H1 (cell line): ENCODE measurements around the gene PELO. TPM values are rescaled to one million over a fixed set of nuclear protein-coding genes. Genes with fewer than 3 reads are reported as not detected.

Experiments used
- CTCF ChIA-PET: fragments of 300-600 bp; sonication (Branson Sonifier 250); formaldehyde crosslinking; loops from one replicate; lab custom pipeline; 2021; ENCODE audit not compliant: partially characterized antibody; lab: Charles Lee
- POLR2A ChIA-PET: fragments of 300-600 bp; sonication (Branson Sonifier 250); formaldehyde crosslinking; loops from one replicate; lab custom pipeline; 2021; ENCODE audit warnings: inconsistent platforms; ENCODE audit not compliant: partially characterized antibody; lab: Charles Lee
- DNase-seq, 2 experiments: peaks; one replicate each; pipeline versions ENCODE4 v3.0.0 to v3.0.0-alpha.2; 2010 to 2022; ENCODE audit warnings: low spot score in 2 of 2, low read depth in 1 of 2, mixed read lengths in 1 of 2
- FAIRE-seq: peaks from 2 replicates; lab custom pipeline; 2011; peaks lifted over from hg19 to GRCh38; lab: Jason Lieb, UNC
- H2AFZ ChIP-seq: 2 replicates; pipeline ENCODE4 v1.8.1; 2012; ENCODE audit warnings: low read length, inconsistent platforms
- H2AK5ac ChIP-seq: 2 replicates; pipeline ENCODE4 v1.6.1; 2013; ENCODE audit warnings: low read depth, low read length
- H2BK120ac ChIP-seq: replicated peaks from 2 replicates; pipeline ENCODE3; 2013; ENCODE audit warnings: low read depth, low read length, inconsistent platforms
- H2BK12ac ChIP-seq: 2 replicates; pipeline ENCODE4 v1.6.1; 2013; ENCODE audit warnings: low read depth, low read length
- H2BK15ac ChIP-seq: 2 replicates; pipeline ENCODE4 v1.6.1; 2013; ENCODE audit warnings: low read length
- H2BK20ac ChIP-seq: 2 replicates; pipeline ENCODE4 v1.6.1; 2013; ENCODE audit warnings: low read length
- H2BK5ac ChIP-seq: 2 replicates; pipeline ENCODE4 v1.6.1; 2013; ENCODE audit warnings: low read depth, low read length
- H3K14ac ChIP-seq: 2 replicates; pipeline ENCODE4 v1.6.1; 2013; ENCODE audit warnings: inconsistent platforms; ENCODE audit not compliant: insufficient read length
- H3K18ac ChIP-seq: 2 replicates; pipeline ENCODE4 v1.6.1; 2013; ENCODE audit warnings: low read length; ENCODE audit errors: extremely low read depth
- H3K23ac ChIP-seq: 2 replicates; pipeline ENCODE4 v1.6.1; 2013; ENCODE audit warnings: inconsistent platforms; ENCODE audit not compliant: insufficient read length
- H3K23me2 ChIP-seq: 2 replicates; pipeline ENCODE4 v1.6.1; 2013; ENCODE audit warnings: low read depth, low read length
- H3K27ac ChIP-seq: 2 replicates; pipeline ENCODE4 v1.6.1; 2011; ENCODE audit warnings: low read depth, low read length, inconsistent platforms
- H3K27me3 ChIP-seq, 4 experiments: replicated peaks in 1 of 4; 1 replicate in 1 of 4; 2 replicates in 3 of 4; pipeline versions ENCODE4 v1.6.1 to v1.8.1; 2011 to 2013; ENCODE audit warnings: low read length in 3 of 4, mild to moderate bottlenecking in 3 of 4, inconsistent platforms in 2 of 4, mixed read lengths in 2 of 4, moderate library complexity in 1 of 4; ENCODE audit not compliant: control insufficient read depth in 3 of 4, insufficient read depth in 3 of 4; ENCODE audit errors: extremely low read depth in 1 of 4
- H3K36me3 ChIP-seq, 4 experiments: 2 replicates each; pipeline versions ENCODE4 v1.6.1 to v1.8.1; 2011 to 2013; ENCODE audit warnings: mild to moderate bottlenecking in 4 of 4, low read length in 3 of 4, moderate library complexity in 2 of 4, control low read depth in 1 of 4, inconsistent platforms in 1 of 4; ENCODE audit not compliant: insufficient read depth in 4 of 4, control insufficient read depth in 2 of 4
- H3K4ac ChIP-seq: replicated peaks from 2 replicates; pipeline ENCODE3; 2013; ENCODE audit warnings: low read length, low read depth, mixed read lengths, inconsistent platforms; ENCODE audit not compliant: insufficient read length
- H3K4me1 ChIP-seq, 4 experiments: replicated peaks in 1 of 4; 1 replicate in 1 of 4; 2 replicates in 3 of 4; pipeline versions ENCODE4 v1.6.1 to v1.8.1; 2011 to 2013; ENCODE audit warnings: low read length in 3 of 4, inconsistent platforms in 2 of 4, mixed read lengths in 1 of 4; ENCODE audit not compliant: insufficient read depth in 4 of 4, control insufficient read depth in 3 of 4
- H3K4me2 ChIP-seq, 2 experiments: 2 replicates each; pipeline versions ENCODE4 v1.6.1 to v1.8.1; 2011 to 2013; ENCODE audit warnings: low read depth in 2 of 2, low read length in 2 of 2, control low read depth in 1 of 2, inconsistent platforms in 1 of 2, mild to moderate bottlenecking in 1 of 2; ENCODE audit not compliant: insufficient read depth in 1 of 2
- H3K4me3 ChIP-seq, 4 experiments: fragments of 200-600, 300-600 bp in 1 of 4; sonication (generic), shearing (Covaris generic), sonication (Bioruptor Twin) in 1 of 4; 2 replicates each; pipeline versions ENCODE4 v1.5.1 to v1.8.1; 2011 to 2016; ENCODE audit warnings: low read length in 4 of 4, low read depth in 3 of 4, control low read depth in 2 of 4, inconsistent platforms in 2 of 4, mild to moderate bottlenecking in 2 of 4, mixed read lengths in 1 of 4, moderate library complexity in 1 of 4; ENCODE audit not compliant: insufficient read depth in 2 of 4; ENCODE audit errors: extremely low read depth in 1 of 4
- H3K56ac ChIP-seq: replicated peaks from 2 replicates; pipeline ENCODE3; 2013; ENCODE audit warnings: low read depth, mild to moderate bottlenecking, mixed read lengths, low read length, inconsistent platforms; ENCODE audit not compliant: insufficient read length
- H3K79me1 ChIP-seq: 2 replicates; pipeline ENCODE4 v1.6.1; 2013; ENCODE audit warnings: low read depth, low read length, control low read depth
- H3K79me2 ChIP-seq, 2 experiments: 2 replicates each; pipeline versions ENCODE4 v1.6.1 to v1.8.1; 2012 to 2013; ENCODE audit warnings: low read length in 2 of 2, mild to moderate bottlenecking in 2 of 2, inconsistent platforms in 1 of 2; ENCODE audit not compliant: insufficient read depth in 2 of 2, control insufficient read depth in 1 of 2
- H3K9ac ChIP-seq, 4 experiments: replicated peaks in 1 of 4; 1 replicate in 1 of 4; 2 replicates in 3 of 4; pipeline versions ENCODE4 v1.6.1 to v1.8.1; 2011 to 2013; ENCODE audit warnings: low read depth in 3 of 4, low read length in 3 of 4, control low read depth in 2 of 4, mild to moderate bottlenecking in 2 of 4, moderate library complexity in 2 of 4, inconsistent platforms in 1 of 4; ENCODE audit errors: extremely low read depth in 1 of 4
- H3K9me3 ChIP-seq, 2 experiments: 2 replicates each; pipeline versions ENCODE4 v1.6.1 to v1.8.1; 2012 to 2013; ENCODE audit warnings: mild to moderate bottlenecking in 2 of 2, moderate library complexity in 2 of 2, control low read depth in 1 of 2, inconsistent platforms in 1 of 2, low read depth in 1 of 2, low read length in 1 of 2, mixed read lengths in 1 of 2; ENCODE audit not compliant: insufficient read depth in 2 of 2
- H4K20me1 ChIP-seq, 2 experiments: replicated peaks in 1 of 2; 2 replicates each; pipeline versions ENCODE3 to v1.8.1; 2011 to 2013; ENCODE audit warnings: inconsistent platforms in 2 of 2, low read length in 2 of 2, mild to moderate bottlenecking in 1 of 2; ENCODE audit not compliant: insufficient read depth in 2 of 2, control insufficient read depth in 1 of 2
- H4K5ac ChIP-seq: 2 replicates; pipeline ENCODE4 v1.6.1; 2013; ENCODE audit warnings: low read length, low read depth, mixed read lengths, inconsistent platforms; ENCODE audit not compliant: insufficient read length
- H4K8ac ChIP-seq: 2 replicates; pipeline ENCODE4 v1.8.0; 2013; ENCODE audit warnings: mild to moderate bottlenecking, moderate library complexity, low read length, inconsistent platforms; ENCODE audit not compliant: insufficient read depth; ENCODE audit errors: extremely low read depth
- H4K91ac ChIP-seq: replicated peaks from 2 replicates; pipeline ENCODE3; 2013; ENCODE audit warnings: low read length, mixed read lengths, inconsistent platforms; ENCODE audit not compliant: insufficient read length
- CHD2 ChIP-seq: IDR thresholded peaks from 2 replicates; pipeline ENCODE4 v1.6.1; 2012; ENCODE audit warnings: low read length, improper control_type of control experiment
- POU5F1 ChIP-seq: IDR thresholded peaks from 2 replicates; pipeline ENCODE4 v1.6.1; 2011; ENCODE audit warnings: low read depth, mild to moderate bottlenecking, low read length, moderate library complexity
- RAD21 ChIP-seq, 2 experiments: IDR thresholded peaks in 1 of 2; conservative IDR thresholded peaks in 1 of 2; 2 replicates each; pipeline ENCODE4 v1.6.1; 2011; ENCODE audit warnings: low read depth in 2 of 2, low read length in 2 of 2, improper control_type of control experiment in 1 of 2, inconsistent platforms in 1 of 2, mild to moderate bottlenecking in 1 of 2, moderate library complexity in 1 of 2
- SIRT6 ChIP-seq: IDR thresholded peaks from one replicate; pipeline ENCODE4 v1.7.1; 2012; ENCODE audit warnings: low read length, inconsistent platforms
- TAF1 ChIP-seq: IDR thresholded peaks from 2 replicates; pipeline ENCODE4 v1.6.1; 2011; ENCODE audit warnings: mild to moderate bottlenecking, low read depth, low read length
- YY1 ChIP-seq: IDR thresholded peaks from 2 replicates; pipeline ENCODE4 v1.6.1; 2011; ENCODE audit warnings: low read depth, mild to moderate bottlenecking, low read length
- WGBS, 2 experiments: shearing (Covaris generic) in 1 of 2; methylation state at CpG; one replicate each; pipeline versions ENCODE4 v1.1.6 to v1.1.7; 2013 to 2015; ENCODE audit warnings: low lambda C conversion rate in 2 of 2, mixed read lengths in 2 of 2, inconsistent platforms in 1 of 2, low coverage in 1 of 2, missing lambda C conversion rate in 1 of 2; ENCODE audit not compliant: insufficient replicate concordance in 2 of 2, insufficient coverage in 1 of 2, insufficient read length in 1 of 2; ENCODE audit errors: extremely low coverage in 1 of 2, missing lambda C conversion rate in 1 of 2; 5-methylcytosine and 5-hydroxymethylcytosine counted together
- polyA plus RNA-seq, 7 experiments: library from polyadenylated mRNA; depleted of rRNA in 3 of 7; stranded (reverse) in 5 of 7; unstranded in 2 of 7; fragments of >200 nt in 5 of 7; fragments of 200-250 nt in 2 of 7; gene quantifications; 1 replicate in 5 of 7; 2 replicates in 1 of 7; 4 replicates in 1 of 7; pipeline versions ENCODE4 v1.2.1 to v1.2.3, GENCODE V29; 2011 to 2013; ENCODE audit warnings: missing spikeins in 2 of 7, mixed read lengths in 2 of 7
- total RNA-seq: library from RNA; stranded (reverse); fragmentation: NEBNext Ultra II Directional; extraction: Animal tissue kit (Norgen Biotek cat#: 25700); gene quantifications from 2 replicates; pipeline ENCODE4 v1.2.1, GENCODE V29; 2021

The PELO gene
- total and polyA plus RNA-seq, 2 of the 8 experiments (the other 6 are each of a cell fraction or from before 2014, with no cell fraction given), result 10.8 to 18.5 TPM

GRCh38 chr5:52791366-52791765 lies 3.6 kb downstream of the PELO start:
- Histone ChIP-seq H3K4me2 (no peak overlapping the region), H3K27ac (no peak overlapping the region), H3K27me3 (no peaks in the 10 kb centered on the region), H4K8ac (no peak overlapping the region), H2AFZ (no peak overlapping the region), H3K79me1 (no peaks in the 10 kb centered on the region), H4K5ac (no peak overlapping the region), H4K91ac (no peak overlapping the region), H3K23me2 (peaks cover 10% of the 10 kb centered on the region; the same call in 1 of the 2 replicates), H4K20me1 (no peaks in the 10 kb centered on the region), H3K4ac (no peak overlapping the region), H3K4me3 (no peak overlapping the region), H2AK5ac (no peak overlapping the region), H3K79me2 (0 out of 4 replicates have a peak, but pooled peaks cover 0 to 9% of the 10 kb centered on the region in 2 experiments), H3K36me3 (no peaks in the 10 kb centered on the region), H3K18ac (no peak overlapping the region), H2BK15ac (no peak overlapping the region), H3K23ac (no peak overlapping the region), H2BK120ac (no peak overlapping the region), H3K56ac (no peak overlapping the region), H3K4me1 (peaks cover 0 to 2% (median 0%) of the 10 kb centered on the region in 4 experiments; a peak in 1 of 7 replicates), H3K14ac (no peak overlapping the region), H3K9me3 (no peaks in the 10 kb centered on the region), H3K9ac (no peak overlapping the region), H2BK12ac (no peak overlapping the region), H2BK20ac (no peak overlapping the region), H2BK5ac (no peak overlapping the region)
- DNase-seq, result no peak
- no peak for FAIRE-seq
- CTCF ChIA-PET, result interaction anchor here (1.3 to 5.1 kb wide), 2 partner anchors 9 to 15 kb away, joined by 3 to 39 read pairs; no protein-coding TSS in a partner anchor
- no peak for TF ChIP-seq POU5F1
- TF ChIP-seq YY1, result no peak
- TF ChIP-seq TAF1, result no peak
- no peak for TF ChIP-seq CHD2
- no peak for TF ChIP-seq SIRT6
- TF ChIP-seq RAD21 (IDR thresholded peaks at IDR 0.05 in 1 of 2, conservative IDR thresholded peaks at IDR 0.05 in 1 of 2; ENCODE audit: low read depth in 2 of 2, low read length in 2 of 2), result no peak
- POLR2A ChIA-PET, result no interaction called here
- WGBS, 2 experiments, result 82% methylated on average over 1 of the region's 1 CpG; no CpG with 5 or more reads in 1 of the 2 experiments
